GM21423 (cell line): Measurements from ENCODE around the gene SH3BGRL3.
A peak's percentile ranks its signal among the peaks of the same experiment; 100 is the strongest.
"Not testable (repeated sequence)": the region's sequence is repeated elsewhere in the genome, so short reads cannot be mapped to it uniquely, and the experiment has no call there.

Experiments
- ATAC-seq: cut with Tn5 transposase; IDR thresholded peaks from one replicate; pipeline ENCODE4 v1.9.1; 2021; ENCODE audit warnings: mild to moderate bottlenecking, moderate library complexity; ENCODE audit not compliant: unreplicated experiment

Gene SH3BGRL3

DNA sequence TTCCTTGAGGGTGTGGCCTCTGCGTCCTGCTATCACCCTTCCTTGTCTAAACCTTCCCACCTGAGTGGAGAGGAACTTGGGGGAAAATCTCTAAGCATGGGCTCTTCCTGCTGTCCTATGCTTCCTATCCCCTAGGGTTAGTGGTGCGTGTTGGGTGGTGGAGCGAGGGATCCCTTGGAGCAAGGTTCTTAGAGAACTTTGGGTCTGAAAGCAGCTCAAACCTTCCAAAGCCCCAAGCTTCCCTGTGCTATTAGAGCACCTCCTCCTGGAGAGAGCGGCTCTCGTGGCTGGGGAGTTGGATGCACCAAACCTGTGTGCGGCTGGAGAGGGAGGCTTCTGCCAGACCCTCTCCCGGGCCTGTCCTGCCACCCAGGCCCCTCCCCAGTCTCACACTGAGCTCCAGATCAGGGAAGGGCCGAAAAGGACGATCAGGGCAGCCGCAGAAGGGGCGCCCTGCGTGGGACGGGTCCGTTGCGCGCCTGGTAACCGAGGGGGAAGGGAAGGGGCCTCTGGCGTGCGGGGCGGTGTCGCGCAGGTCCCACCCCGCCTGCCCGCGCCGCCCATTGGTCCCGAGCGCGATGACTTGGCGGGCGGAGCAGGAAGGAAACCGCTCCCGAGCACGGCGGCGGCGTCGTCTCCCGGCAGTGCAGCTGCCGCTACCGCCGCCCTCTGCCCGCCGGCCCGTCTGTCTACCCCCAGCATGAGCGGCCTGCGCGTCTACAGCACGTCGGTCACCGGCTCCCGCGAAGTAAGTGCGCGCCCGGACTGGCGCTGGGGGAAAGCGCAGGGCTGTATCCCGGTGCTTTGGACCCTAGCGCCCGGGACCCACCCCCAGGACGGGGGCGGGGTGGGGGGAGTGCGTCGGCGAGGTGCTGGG is at the start of gene SH3BGRL3:
Gene SH3BGRL3 (plus strand): TSS at position 631 of the 877 bp plus-strand sequence. CDS start 70 bp downstream, at position 701.
- peak; percentile 58 for ATAC-seq

GRCh38 chr1:26230682-26231081 is 49.2 kb upstream of the SH3BGRL3 start:
- not testable (repeated sequence) for ATAC-seq

DNA sequence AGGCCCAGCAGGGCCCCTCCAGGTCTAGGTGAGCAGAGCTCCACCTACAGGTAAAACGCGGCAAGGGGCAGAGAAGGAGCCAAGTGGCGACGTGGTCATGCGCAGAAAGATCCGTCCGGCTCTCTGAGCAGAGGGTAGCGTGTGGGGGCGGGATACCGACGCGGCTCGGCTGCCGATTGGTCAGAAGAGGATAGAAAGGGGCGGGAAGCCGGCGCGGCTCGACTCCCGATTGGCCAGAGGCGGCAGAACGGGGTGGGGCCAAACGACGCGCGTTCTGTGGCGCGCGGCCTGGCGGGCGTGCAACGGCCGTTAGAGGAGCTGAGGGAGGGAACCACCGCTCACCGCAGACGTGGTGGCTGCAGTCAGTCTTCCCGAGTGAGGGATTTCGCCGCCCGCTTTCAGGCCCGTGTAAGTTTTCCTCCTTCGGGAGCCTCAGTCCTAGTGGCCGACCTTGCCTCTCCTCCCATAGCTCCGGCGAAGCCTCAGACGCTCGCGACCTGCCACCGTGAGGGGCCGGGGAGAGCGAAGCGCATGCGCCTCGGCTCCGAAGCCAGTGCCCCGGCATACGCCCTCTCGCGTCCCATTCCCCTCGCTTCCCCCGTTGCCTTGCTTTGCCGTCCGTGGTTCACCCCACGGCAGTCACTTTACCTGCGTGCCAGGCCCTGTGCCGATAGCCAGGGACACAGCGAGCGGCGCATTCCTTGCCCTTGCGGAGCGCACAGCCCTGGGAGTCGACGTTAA is 45.8 kb upstream of the SH3BGRL3 start, which contains the start of gene CEP85:
Gene CEP85 (plus strand): TSS at position 298 of the 741 bp plus-strand sequence. CDS start 5,584 bp downstream, outside the sequence.
- ATAC-seq, result peak; percentile 88

GRCh38 chr1:26234644-26235370 is 45.1 kb upstream of the SH3BGRL3 start:
- ATAC-seq, result no peak

GRCh38 chr1:26237230-26237966 is 42.5 kb upstream of the SH3BGRL3 start:
- ATAC-seq, result no peak

- ATAC-seq, result no peak
Measured at GRCh38 chr1:26239936-26240335, 40.0 kb upstream of the SH3BGRL3 start.

DNA sequence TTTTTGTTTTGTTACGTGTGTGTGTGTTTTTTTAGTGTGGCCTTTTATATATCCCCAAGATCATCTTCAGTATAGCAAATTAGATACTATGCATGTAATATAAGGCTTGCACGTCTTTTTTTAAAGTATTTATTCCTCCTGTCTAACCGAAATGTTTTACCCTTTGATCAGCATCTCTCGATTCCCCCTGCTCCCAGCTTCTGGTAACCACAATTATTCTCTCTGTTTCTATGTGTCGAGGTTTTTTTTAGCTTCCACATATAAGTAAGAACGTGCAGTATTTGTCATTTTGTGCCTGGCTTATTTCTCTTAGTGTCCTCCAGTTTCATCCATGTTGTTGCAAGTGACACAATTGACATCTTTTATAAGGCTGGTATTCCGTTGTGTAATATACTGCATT is 27.2 kb upstream of the SH3BGRL3 start:
- no peak for ATAC-seq

- no peak for ATAC-seq
Measured at GRCh38 chr1:26254404-26254803, 25.5 kb upstream of the SH3BGRL3 start.

GRCh38 chr1:26257222-26257621 is 22.7 kb upstream of the SH3BGRL3 start:
- no peak for ATAC-seq

- no peak for ATAC-seq
Measured at GRCh38 chr1:26259005-26259404, 20.9 kb upstream of the SH3BGRL3 start.

- no peak for ATAC-seq
Measured at GRCh38 chr1:26259578-26259977, 20.3 kb upstream of the SH3BGRL3 start.

- ATAC-seq, result no peak
Measured at GRCh38 chr1:26263212-26263611, 16.7 kb upstream of the SH3BGRL3 start.

DNA sequence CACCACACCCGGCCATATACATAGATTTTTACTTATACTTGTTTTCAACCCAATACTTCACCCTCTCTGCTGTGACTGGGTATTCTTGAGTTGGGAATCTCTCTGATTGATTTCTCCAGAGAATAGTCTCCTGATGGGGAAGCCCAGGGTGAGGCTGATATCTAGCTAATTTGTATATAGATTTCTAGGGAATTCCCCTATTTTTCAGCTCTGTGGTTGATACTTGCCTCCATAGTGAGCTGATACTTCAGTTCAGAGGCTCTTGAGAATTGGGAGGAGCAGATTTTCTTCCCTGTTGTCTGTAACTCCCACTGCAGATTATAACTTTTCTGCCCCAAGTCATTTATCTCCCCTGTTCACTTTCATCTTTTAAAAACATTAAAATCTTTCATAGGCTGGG is 14.5 kb upstream of the SH3BGRL3 start:
- no peak for ATAC-seq

DNA sequence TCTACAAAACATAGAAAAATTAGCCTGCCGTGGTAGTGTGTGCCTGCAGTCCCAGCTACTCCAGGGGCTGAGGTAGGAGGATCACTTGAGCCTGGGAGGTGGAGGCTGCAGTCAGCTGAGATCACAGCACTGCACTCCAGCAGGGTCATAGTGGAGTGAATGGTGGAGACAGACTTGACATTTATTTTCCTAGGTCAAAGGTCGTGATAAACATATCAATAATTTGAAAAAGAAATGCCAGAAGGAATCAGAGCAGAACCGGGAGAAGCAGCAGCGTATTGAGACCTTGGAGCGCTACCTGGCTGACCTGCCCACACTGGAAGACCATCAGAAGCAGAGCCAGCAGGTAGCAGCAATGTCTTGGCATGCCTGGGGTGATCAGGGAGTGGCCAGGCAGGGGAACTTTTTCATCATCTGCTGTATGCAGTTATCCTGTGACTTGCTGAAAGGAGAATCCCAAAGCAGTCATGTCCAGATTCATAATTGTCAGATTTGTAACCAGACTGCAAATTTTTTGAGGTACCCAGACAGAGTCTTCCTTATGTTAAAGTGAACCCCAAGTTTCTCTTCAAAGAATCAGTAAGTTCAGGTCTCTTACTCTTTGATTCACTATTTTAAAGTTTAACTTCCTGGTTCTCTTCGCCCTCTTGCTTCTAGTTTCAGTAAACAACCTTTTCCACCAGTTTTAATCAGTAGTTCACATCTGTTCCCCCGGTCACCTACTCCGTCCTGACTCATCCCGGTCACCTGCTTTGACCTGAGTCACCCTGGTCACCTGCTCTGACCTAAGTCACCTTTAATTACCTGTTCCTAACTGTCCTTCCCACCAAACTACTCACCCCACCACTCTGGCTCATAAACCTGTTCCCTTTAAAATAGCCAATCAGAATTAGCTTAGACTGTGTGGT is 11.3 kb upstream of the SH3BGRL3 start:
- no peak for ATAC-seq

DNA sequence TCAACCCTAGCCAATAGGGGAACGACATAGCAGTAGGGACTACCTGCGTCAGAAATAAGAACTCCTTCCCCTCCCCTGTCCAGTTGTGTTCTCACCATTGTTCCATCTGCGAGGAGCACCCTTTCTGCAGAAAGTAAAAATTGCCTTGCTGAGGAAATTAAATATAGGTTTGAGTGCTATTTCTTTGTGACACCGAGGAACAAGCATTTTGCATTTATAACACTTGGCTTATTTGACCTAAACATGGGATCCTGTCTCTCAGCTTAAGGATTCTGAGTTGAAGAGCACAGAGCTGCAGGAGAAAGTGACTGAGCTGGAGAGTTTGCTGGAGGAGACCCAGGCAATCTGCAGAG is 10.7 kb upstream of the SH3BGRL3 start:
- ATAC-seq, result no peak

- ATAC-seq, result no peak
Measured at GRCh38 chr1:26274801-26275425, 5.0 kb upstream of the SH3BGRL3 start.

- no peak for ATAC-seq
Measured at GRCh38 chr1:26275580-26276431, 4.1 kb upstream of the SH3BGRL3 start.

DNA sequence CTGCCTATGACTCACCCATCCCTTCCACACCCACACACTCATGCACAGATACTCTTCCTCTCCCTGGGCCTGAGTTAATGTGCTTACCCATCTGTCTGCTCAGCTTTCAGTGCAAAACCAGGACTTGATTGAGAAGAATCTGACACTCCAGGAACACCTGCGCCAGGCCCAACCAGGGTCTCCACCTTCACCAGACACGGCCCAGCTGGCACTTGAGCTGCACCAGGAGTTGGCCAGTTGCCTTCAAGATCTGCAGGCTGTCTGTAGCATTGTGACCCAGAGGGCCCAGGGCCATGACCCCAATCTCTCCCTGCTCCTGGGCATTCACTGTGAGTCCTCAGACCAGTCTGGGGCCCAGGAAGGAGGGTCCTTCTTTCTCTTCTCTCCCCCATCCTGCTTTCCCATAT is 3.5 kb upstream of the SH3BGRL3 start:
- no peak for ATAC-seq
